Inferior parietal cortex (tissue), 1 donor: ENCODE data around the gene NAALADL2.
"Not testable (repeated sequence)": the region's sequence is repeated elsewhere in the genome, so short reads cannot be mapped to it uniquely, and the experiment has no call there.

Experiments used
- DNase-seq: peaks from one replicate; pipeline ENCODE4 v3.0.0-alpha.2; 2016; ENCODE audit errors: extremely low spot score

NAALADL2 gene

DNA sequence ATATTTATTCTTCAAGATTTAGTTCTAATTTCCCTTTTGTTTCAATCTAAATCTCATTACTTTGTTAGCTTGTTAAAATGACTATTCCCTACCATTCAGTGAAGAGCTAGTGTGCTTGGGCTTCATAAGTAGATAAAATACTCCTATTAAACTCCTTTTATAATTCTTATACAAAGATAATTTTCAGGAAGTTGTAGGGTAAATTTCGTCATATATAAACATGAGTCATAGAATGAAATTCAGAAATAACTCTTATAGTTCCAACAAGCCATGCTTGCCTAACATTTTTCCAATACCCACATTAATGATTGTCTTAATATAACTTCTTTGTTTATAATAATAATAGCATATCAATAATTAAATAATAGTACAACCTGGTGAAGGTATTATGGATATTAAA is 407.3 kb downstream of the NAALADL2 start:
- no peak for DNase-seq

GRCh38 chr3:175267121-175267531 is 408.0 kb downstream of the NAALADL2 start:
- DNase-seq: no peak

GRCh38 chr3:175267561-175267960 is 408.4 kb downstream of the NAALADL2 start:
- DNase-seq: no peak

DNA sequence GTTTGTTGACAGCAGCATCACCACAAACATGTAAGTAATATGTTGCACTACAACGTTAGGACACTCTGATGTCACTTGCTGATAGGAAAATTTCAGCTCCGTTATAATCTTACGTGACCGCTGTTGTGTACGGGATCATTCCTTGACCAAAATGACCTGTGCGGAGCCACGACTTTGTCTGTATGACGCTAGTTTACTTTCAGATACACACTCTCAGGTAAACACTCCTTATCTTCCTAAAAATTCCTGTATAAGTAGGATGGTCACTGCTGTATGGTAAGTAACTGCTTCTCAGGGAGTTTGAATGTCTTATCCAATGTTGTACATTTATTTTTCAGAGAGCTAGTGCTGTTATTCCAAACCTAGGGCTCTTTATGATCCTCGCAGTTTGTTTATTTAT is 410.3 kb downstream of the NAALADL2 start:
- DNase-seq: no peak

DNA sequence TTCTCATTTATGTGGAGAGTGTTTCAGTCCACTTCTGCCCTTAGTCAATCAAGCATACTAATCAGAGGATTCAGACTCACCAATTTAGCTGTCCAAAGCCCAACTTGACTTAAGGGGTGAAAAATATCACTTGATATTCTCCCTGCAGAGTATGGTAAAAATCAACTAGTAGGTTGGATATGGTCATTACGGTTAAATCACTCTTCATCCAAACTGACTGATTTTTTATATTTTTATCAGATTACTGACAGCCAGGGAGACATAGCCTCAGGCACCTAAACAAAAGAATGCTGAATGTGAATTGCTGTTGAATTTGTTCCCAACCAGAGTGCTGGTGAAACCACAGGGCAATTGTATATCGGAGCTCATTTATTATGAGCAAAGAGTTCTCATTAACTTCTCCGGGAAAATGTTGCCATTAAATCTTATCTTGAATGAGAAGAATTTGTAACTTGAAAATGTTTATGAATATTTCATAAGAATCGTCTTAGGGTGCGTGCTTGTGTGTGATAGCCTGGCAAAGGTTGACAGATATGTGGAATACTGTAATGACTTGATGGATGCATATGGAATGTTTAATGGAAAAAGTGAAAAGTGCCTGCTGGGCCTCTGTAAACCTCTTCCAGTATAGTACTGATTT is 411.2 kb downstream of the NAALADL2 start:
- DNase-seq: no peak

DNA sequence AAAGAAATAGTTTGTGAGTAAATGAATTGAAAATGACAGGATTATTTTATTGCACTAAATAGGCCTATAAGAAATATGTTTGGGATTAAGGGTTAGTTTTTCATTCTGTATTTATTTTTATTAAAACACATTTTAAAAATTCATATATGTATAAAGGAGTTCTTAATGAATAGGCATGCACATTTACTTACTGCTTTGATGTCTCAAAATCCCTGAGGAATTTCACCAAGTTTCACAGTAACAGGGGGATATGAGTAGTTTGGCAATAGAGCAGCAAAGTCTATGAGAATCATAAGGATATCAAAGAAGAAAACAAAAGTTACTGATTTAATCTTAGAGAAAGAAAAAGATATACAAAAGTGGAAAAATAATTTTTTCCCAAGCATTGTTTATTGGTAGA is 411.7 kb downstream of the NAALADL2 start:
- no peak for DNase-seq

DNA sequence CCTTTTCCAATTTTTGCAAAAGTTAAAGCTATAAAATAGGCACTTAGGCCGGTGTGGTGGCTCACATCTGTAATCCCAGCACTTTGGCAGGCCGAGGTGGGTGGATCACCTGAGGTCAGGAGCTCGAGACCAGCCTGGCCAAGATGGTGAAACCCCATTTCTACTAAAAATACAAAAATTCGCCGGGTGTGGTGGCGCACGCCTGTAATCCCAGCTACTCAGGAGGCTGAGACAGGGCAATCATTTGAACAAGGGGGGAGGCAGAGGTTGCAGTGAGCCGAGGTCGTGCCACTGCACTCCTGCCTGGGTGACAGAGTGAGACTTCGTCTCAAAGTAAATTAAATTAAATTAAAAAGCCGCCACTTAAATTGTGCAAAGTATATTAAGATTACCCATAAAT is 412.3 kb downstream of the NAALADL2 start:
- DNase-seq: not testable (repeated sequence)

- DNase-seq: no peak
These were observed 413.3 kb downstream of the NAALADL2 start for GRCh38 chr3:175272392-175272791.

DNA sequence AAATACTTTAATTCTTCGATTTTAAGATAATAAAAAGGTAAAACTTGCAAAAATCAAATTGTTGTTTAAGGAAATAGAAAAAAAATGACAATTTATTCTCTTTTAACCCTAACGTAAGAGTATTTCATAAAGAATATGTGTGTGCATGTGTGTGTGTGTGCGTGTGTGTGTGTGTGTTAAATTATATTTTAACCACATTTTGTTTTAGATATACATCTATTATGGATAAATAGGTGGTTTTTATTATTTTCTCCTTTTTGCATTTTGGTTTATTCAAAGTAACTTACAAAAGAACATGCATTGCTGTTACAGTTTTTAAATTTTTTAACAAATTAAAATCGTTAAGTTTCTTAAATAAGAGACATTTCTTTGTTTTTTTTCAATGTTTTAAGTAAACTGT is 414.4 kb downstream of the NAALADL2 start:
- DNase-seq: no peak

- DNase-seq: no peak
These were observed 414.9 kb downstream of the NAALADL2 start for GRCh38 chr3:175274056-175274455.

GRCh38 chr3:175274474-175275218 is 415.5 kb downstream of the NAALADL2 start:
- no peak for DNase-seq

DNA sequence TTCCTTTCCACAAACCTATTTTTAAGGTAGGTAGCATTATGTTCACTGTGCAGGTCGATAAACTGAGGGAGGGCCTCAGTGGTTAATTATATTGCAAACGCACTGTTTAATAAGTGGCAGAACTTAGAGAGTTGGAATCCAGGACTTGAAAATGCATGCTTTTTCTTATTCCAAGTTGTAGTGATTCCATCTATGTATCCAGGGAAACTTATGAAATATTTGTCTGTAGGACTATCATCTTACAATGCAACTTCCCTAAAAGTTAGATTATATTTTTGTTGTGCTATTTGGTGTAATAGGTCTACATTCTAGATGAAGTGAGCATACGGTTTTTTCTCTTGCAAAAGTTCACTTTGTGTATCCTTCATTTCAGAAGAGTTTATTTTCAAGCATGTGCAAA is 419.5 kb downstream of the NAALADL2 start:
- no peak for DNase-seq

DNA sequence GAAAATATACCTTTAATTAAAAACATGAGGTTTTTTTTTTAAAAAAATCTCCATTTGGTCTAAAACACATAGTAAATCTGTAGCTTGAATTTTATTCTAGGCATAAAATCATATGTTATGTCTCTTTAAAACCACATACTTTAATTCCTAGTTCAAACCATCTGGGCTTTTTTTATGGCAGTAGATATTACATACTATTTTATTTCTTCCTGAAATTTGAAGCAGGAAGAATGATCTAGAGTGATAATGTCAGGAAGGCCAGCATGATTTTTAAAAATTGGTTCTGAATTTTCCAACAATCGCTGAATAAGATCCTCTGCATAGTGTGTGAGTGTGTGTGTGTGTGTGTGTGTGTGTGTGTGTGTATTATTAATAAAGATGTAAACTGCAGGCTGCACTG is 420.3 kb downstream of the NAALADL2 start:
- DNase-seq: no peak

- DNase-seq: no peak
These were observed 420.8 kb downstream of the NAALADL2 start for GRCh38 chr3:175279911-175280310.

- DNase-seq: no peak
These were observed 428.3 kb downstream of the NAALADL2 start for GRCh38 chr3:175287361-175287963.

DNA sequence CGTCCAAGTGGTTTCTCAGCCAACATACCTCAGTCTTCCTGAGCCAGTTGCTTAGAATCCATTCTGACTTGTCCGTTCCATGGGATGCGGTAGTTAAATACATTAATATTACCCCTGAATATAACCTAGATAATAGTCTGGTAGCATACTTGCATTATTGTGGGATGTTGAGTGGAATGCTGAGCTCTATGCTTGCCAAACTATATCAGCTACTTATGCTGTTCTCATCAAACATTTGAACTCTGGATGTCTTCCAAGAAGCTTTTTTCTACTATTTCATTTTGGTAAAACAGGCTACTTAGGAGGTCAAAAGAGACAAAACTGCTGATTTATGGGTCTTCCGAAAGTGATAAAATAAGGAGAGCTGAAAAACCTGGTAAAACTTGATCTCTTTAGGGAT is 429.5 kb downstream of the NAALADL2 start:
- no peak for DNase-seq

GRCh38 chr3:175294793-175295192 is 435.7 kb downstream of the NAALADL2 start:
- DNase-seq: no peak

- DNase-seq: no peak
These were observed 436.4 kb downstream of the NAALADL2 start for GRCh38 chr3:175295248-175296130.

DNA sequence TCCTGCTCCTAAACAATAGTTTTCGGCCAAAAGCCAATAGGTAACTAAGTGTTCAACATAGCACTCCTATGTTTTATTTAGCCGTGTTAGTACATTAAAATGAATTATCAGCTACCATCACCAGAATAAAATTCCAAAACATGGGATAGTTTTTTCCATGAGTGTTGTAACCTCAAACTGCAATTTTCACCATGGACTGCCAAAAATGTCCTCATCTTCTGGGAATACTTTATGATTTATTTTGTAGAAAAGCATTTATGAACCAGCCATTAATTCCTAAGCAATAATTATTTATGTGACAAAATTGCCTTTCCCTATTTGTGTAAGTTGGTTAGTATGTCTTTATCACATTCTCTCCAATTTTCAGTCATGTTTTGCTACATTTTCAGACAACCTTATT is 438.1 kb downstream of the NAALADL2 start:
- no peak for DNase-seq

DNA sequence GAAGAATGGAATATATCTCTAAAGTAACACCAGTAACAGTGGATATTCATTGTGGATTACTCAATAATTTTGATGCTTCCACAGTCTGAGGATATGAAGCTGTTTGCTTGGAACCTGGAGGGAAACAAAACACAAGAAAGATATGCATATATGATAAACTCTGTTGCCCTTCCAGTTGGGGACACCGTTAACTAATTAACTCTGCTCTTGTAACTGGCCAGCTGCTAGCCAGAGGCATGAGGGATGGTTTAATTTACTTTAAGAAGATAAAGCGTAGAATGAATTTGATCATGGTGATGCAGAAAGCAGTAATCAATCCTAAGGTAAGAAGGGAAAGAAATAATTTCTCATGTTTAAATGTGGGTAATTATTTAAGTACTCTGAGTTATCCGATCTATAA is 442.6 kb downstream of the NAALADL2 start:
- no peak for DNase-seq

GRCh38 chr3:175304404-175304803 is 445.3 kb downstream of the NAALADL2 start:
- DNase-seq: no peak

- no peak for DNase-seq
These were observed 448.5 kb downstream of the NAALADL2 start for GRCh38 chr3:175307642-175308041.
